Fibroblast of lung (primary cell): Measurements from ENCODE around the gene PAPOLG. TPM values are rescaled to one million over a fixed set of nuclear protein-coding genes. Genes with fewer than 3 reads are reported as not detected.

Experiments used
- DNase-seq, 2 donors: peaks; one replicate each; pipeline versions ENCODE4 v3.0.0 to v3.0.0-alpha.2; 2010; ENCODE audit warnings: low read depth in 2 of 2
- H2AFZ ChIP-seq: 2 replicates; pipeline ENCODE4 v1.5.1; 2012; ENCODE audit warnings: low read length, control low read depth, inconsistent platforms
- H3K27ac ChIP-seq: 2 replicates; pipeline ENCODE4 v1.5.1; 2011; ENCODE audit warnings: low read length, control low read depth; ENCODE audit not compliant: insufficient read depth
- H3K27me3 ChIP-seq: 2 replicates; pipeline ENCODE4 v1.5.1; 2011; ENCODE audit warnings: mild to moderate bottlenecking, low read length; ENCODE audit not compliant: control insufficient read depth, insufficient read depth
- H3K36me3 ChIP-seq: 2 replicates; pipeline ENCODE4 v1.5.1; 2011; ENCODE audit warnings: low read length; ENCODE audit not compliant: control insufficient read depth, insufficient read depth
- H3K4me1 ChIP-seq: 2 replicates; pipeline ENCODE4 v1.5.1; 2011; ENCODE audit warnings: low read length; ENCODE audit not compliant: control insufficient read depth, insufficient read depth; ENCODE audit errors: extremely low read depth
- H3K4me2 ChIP-seq: 2 replicates; pipeline ENCODE4 v1.5.1; 2011; ENCODE audit warnings: low read length, control low read depth; ENCODE audit not compliant: insufficient read depth; ENCODE audit errors: extremely low read depth
- H3K4me3 ChIP-seq, 4 experiments: fragments of 200-600 bp in 1 of 4; sonication (generic) in 1 of 4; replicated peaks in 1 of 4; 2 replicates each; pipeline ENCODE4 v1.5.1; 2011 to 2016; ENCODE audit warnings: low read length in 4 of 4, low read depth in 3 of 4, mild to moderate bottlenecking in 3 of 4, control low read depth in 2 of 4, inconsistent platforms in 1 of 4, mixed read lengths in 1 of 4; ENCODE audit not compliant: insufficient read depth in 1 of 4; ENCODE audit errors: control extremely low read depth in 1 of 4
- H3K79me2 ChIP-seq: 2 replicates; pipeline ENCODE4 v1.5.1; 2012; ENCODE audit warnings: mild to moderate bottlenecking, low read length, inconsistent platforms; ENCODE audit not compliant: control insufficient read depth, insufficient read depth
- H3K9ac ChIP-seq: 2 replicates; pipeline ENCODE4 v1.5.1; 2011; ENCODE audit warnings: mild to moderate bottlenecking, low read length, control low read depth; ENCODE audit not compliant: insufficient read depth
- H3K9me3 ChIP-seq: 2 replicates; pipeline ENCODE4 v1.5.1; 2012; ENCODE audit warnings: low read depth, low read length; ENCODE audit not compliant: control insufficient read depth, insufficient read depth
- H4K20me1 ChIP-seq: 2 replicates; pipeline ENCODE4 v1.5.1; 2011; ENCODE audit warnings: low read length; ENCODE audit not compliant: control insufficient read depth, insufficient read depth; ENCODE audit errors: extremely low read depth
- CTCF ChIP-seq, 2 donors: IDR thresholded peaks in 1 of 2; conservative IDR thresholded peaks in 1 of 2; 1 replicate in 1 of 2; 2 replicates in 1 of 2; pipeline ENCODE4 v1.5.1; 2011 to 2012; ENCODE audit warnings: low read length in 2 of 2, control low read depth in 1 of 2, inconsistent platforms in 1 of 2, low read depth in 1 of 2, mild to moderate bottlenecking in 1 of 2
- EZH2 ChIP-seq: IDR thresholded peaks from 2 replicates; pipeline ENCODE4 v1.5.1; 2012; ENCODE audit warnings: low read length, control low read depth, mild to moderate bottlenecking; ENCODE audit errors: missing control alignments
- polyA plus RNA-seq, 2 donors: library from polyadenylated mRNA; depleted of rRNA in 1 of 2; stranded (reverse) in 1 of 2; unstranded in 1 of 2; fragments of >200 nt; gene quantifications; 2 replicates each; pipeline ENCODE4 v1.2.1, GENCODE V29; 2011 to 2012; ENCODE audit warnings: missing spikeins in 1 of 2
- total RNA-seq: library from RNA; depleted of rRNA; stranded (reverse); fragments of >200 nt; gene quantifications from 2 replicates; pipeline ENCODE4 v1.2.1, GENCODE V29; 2014

PAPOLG gene
- total and polyA plus RNA-seq, 2 donors (not counting 1 experiment from before 2014, with no cell fraction given): 11.2 to 11.9 TPM

- DNase-seq: no peak
- H3K27ac ChIP-seq: no peak overlapping the region
- no peaks in the 10 kb centered on the region for H3K36me3 ChIP-seq
- H3K4me3 ChIP-seq: peak overlapping the region in 2 of 4 experiments; percentile 43 to 54
- H3K9me3 ChIP-seq: no peaks in the 10 kb centered on the region
- H3K4me2 ChIP-seq: peak overlapping the region; percentile 62
- no peak overlapping the region for H2AFZ ChIP-seq
- no peaks in the 10 kb centered on the region for H3K79me2 ChIP-seq
- no peaks in the 10 kb centered on the region for H4K20me1 ChIP-seq
- no peak overlapping the region for H3K9ac ChIP-seq
- no peak for TF ChIP-seq CTCF (conservative IDR thresholded peaks at IDR 0.05 in 1 of 2, IDR thresholded peaks at IDR 0.05 in 1 of 2; ENCODE audit: low read depth in 1 of 2, low read length in 2 of 2)
- no peak for TF ChIP-seq EZH2
- H3K27me3 ChIP-seq: no peaks in the 10 kb centered on the region
- H3K4me1 ChIP-seq: no peaks in the 10 kb centered on the region
Measured at GRCh38 chr2:60735496-60736250, 20.4 kb upstream of the PAPOLG start.

- no peak for DNase-seq
- Histone ChIP-seq H3K79me2 (no peaks in the 10 kb centered on the region), H3K4me3 (no peak overlapping the region), H4K20me1 (no peaks in the 10 kb centered on the region), H3K36me3 (no peaks in the 10 kb centered on the region), H3K4me2 (no peak overlapping the region), H3K9ac (no peak overlapping the region), H3K4me1 (no peaks in the 10 kb centered on the region), H2AFZ (no peak overlapping the region), H3K27ac (no peak overlapping the region), H3K27me3 (no peaks in the 10 kb centered on the region), H3K9me3 (no peaks in the 10 kb centered on the region)
- no peak for TF ChIP-seq EZH2
- no peak for TF ChIP-seq CTCF (conservative IDR thresholded peaks at IDR 0.05 in 1 of 2, IDR thresholded peaks at IDR 0.05 in 1 of 2; ENCODE audit: low read depth in 1 of 2, low read length in 2 of 2)
Measured at GRCh38 chr2:60738679-60739078, 17.4 kb upstream of the PAPOLG start.

GRCh38 chr2:60739156-60739555 lies 16.9 kb upstream of the PAPOLG start:
- no peak overlapping the region for H3K27ac ChIP-seq
- TF ChIP-seq CTCF (conservative IDR thresholded peaks at IDR 0.05 in 1 of 2, IDR thresholded peaks at IDR 0.05 in 1 of 2; ENCODE audit: low read depth in 1 of 2, low read length in 2 of 2): no peak
- no peak for TF ChIP-seq EZH2
- H3K9ac ChIP-seq: no peak overlapping the region
- no peak overlapping the region for H3K4me3 ChIP-seq
- no peaks in the 10 kb centered on the region for H3K4me1 ChIP-seq
- no peaks in the 10 kb centered on the region for H3K79me2 ChIP-seq
- H3K4me2 ChIP-seq: no peak overlapping the region
- no peak overlapping the region for H2AFZ ChIP-seq
- DNase-seq: no peak
- H3K27me3 ChIP-seq: no peaks in the 10 kb centered on the region
- no peaks in the 10 kb centered on the region for H3K9me3 ChIP-seq
- H4K20me1 ChIP-seq: no peaks in the 10 kb centered on the region
- no peaks in the 10 kb centered on the region for H3K36me3 ChIP-seq
